Measurements from ENCODE around the gene MARVELD3.

- TF ChIP-seq CTCF (IDR thresholded peaks at IDR 0.05) (no peak), POLR2A (IDR thresholded peaks at IDR 0.05) (no peak)
Measured at GRCh38 chr16:71671165-71671564, 45.2 kb downstream of the MARVELD3 start.

All from ovary (tissue), 3 donors.